Stimulated activated CD4-positive, alpha-beta T cell treated with anti-CD3 and anti-CD28 coated beads, TNF-alpha, amount 100 ng/mL, for 48 hours (primary cell): ENCODE results near the gene MYL12B.

Experiments
- DNase-seq, 3 donors: peaks; one replicate each; pipeline ENCODE4 v3.0.0-alpha.2; 2020; ENCODE audit warnings: low read depth in 3 of 3

Gene MYL12B

DNA sequence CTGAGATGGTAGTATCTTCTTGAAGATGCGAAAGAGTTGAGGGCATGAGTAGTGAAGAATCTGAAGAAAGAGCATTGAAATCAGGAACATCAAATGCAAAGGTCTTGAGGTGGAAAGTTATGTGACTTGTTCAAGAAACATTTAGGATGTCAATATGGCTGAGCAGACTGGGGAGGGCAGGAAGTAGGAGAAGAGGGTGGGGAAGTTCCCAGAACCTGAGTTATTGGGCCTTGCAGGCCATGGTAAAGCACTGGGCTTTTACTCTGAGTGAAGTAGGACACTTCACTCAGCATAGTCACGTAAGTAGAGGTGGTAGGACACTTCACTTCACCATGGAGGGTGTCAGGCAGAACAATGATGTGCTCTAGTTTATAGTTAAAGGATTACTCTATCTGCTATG is 26.1 kb upstream of the MYL12B start:
- no peak for DNase-seq

DNA sequence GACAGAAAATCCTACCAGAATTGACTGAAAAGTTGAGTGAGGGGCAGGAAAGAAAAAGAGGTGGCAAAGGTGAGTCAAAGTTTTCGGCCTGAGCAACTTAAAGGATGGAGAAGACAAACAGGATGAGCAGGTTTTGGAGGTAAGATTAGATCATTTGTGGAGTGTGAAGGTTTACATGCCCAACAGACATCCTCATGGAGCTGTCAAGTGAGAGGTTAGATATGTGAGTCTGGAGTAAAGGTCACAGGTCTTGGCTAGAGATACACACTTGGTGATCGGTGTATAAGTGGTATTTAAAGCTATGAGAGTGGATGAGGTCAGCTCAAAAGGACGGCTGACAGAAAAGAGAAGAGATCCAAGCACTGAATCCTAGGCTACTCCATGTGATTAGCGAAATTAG is 25.5 kb upstream of the MYL12B start:
- no peak for DNase-seq

- DNase-seq: no peak
Observed at GRCh38 chr18:3238742-3239141, 23.2 kb upstream of the MYL12B start.

DNA sequence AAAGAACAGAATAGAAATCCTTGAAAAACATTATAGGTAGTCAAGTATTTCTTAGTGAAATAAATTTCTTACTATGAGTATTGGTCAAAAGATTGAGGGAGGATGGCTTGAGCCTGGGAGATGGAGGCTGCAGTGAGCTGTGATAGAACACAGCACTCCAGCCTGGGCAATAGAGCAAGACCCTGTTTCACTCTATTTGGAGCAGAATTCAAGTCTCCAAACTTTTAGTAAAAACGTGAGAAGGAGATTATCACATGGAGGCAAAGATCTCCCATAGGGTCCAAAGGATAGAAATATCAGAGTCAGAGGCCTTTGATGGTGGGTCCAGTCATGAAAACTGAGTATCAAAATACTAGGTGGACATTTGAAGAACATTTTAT is 16.8 kb upstream of the MYL12B start:
- DNase-seq: no peak

DNA sequence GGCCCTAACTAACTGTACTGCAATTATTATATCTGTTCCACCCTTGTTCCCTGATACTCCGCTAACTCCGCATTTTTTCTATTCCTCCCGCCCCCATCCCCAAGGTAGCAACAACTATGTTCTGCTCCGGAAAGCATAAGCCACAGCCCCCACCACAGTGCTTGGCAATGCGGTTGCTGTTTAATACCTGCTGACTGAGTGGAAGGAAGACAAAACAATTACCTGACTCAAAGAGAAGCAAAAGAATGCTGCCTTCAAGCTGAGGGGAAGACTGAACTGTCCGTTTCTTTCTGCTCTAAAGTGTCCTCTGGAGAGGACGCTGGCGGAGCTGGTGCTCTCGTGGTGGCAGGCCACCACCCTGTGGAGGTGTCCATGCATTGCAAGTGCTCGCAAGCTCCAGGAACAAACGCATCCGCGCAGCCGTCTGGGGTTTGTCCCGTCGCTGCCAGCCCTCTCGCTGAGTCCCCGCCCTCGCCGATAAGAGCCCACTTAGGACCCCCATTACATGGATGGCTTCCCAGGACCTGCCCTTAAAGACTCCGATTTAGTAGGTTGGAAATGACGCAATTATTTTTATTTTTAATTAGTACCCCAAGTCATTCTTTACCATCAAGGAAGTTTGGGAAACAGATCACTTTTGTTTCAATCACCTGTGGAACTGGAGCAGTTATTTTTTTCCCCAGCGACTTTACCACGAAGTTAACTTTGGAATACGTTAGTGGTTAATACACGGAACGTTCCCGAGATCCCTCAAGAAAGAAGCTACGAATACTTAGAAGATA is 15.9 kb upstream of the MYL12B start:
- peak; percentile 70 to 80 (median 70) for DNase-seq

GRCh38 chr18:3246635-3247239 is 15.2 kb upstream of the MYL12B start:
- no peak for DNase-seq

- peak; percentile 94 to 96 (median 96) for DNase-seq
Observed at GRCh38 chr18:3247240-3248061, 14.5 kb upstream of the MYL12B start, which contains the start of gene MYL12A. TSS of gene MYL12A (plus strand) at chr18:3247801. CDS start at chr18:3253248, 5,447 bp downstream.

- no peak for DNase-seq
Observed at GRCh38 chr18:3248062-3248657, 13.8 kb upstream of the MYL12B start.

DNA sequence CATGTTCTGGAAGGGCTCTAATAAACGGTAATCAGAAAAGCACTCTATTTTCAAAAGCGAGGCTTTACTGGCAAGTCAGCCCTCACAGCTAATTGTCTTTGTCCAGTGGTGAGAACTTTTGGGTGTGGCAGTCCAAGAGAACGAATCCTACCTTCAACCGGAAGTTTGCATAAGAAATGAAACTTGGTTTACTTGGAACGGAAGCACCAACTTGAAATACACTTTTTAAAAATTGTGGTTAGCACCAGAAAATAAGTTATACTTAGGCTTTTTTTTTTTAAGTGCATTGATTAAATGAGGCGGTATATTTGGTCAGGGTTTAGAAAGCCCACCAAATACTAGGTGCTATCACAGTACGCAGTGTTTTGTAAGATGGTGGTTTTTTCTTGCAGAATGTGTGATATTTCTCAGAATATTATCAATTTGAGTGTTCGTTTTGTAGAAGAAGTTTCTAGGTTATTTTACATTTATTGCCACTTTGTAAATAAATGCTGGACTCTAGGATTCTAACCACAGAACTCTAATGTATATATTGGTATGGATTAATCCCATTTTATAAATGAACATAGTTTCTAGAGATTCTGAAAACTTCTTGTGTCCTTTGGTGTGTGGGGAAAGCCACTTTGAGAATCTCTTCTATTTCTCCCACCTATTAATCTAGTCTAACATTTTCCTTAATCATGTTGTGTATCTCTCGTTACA is 13.1 kb upstream of the MYL12B start:
- no peak for DNase-seq

DNA sequence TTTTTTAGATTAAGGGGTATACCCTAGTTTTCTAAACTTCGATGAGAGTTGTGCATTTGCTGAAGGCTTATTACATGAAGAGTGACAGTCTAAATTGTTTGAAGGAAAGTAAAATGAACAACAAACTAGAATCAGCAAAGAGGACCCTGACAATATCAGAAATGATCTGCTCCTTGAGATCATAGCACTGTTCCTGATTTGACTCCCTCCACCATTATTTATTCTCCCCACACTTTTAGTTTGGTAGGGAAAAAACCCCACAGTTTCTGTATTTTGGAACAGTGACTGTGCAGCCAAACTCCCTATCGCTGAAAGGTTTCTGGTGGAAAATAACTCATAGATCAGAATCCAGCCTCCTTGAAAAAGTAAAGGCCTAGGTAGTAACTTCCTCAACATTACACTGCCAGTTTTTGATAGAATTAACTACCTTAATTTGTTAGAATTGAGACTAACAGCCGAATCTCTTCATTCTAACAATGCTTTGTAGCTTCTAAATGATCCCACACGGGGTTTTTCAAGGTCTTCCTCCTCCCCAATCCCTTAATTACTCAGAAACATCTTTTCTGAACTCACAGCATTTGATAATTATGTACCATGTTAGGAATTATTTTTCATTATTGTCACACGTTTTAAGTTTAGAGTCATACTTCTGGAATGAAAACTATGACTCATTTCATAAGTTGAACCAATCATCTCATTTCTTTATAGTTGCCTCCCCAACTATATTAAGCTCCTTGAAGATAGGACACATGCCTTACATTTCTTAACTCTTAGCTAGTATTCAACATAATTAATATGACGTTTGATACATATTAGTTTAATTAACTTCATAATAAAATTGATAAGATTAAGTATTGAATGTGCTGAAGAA is 11.5 kb upstream of the MYL12B start:
- DNase-seq: no peak

GRCh38 chr18:3251249-3251962 is 10.5 kb upstream of the MYL12B start:
- DNase-seq: no peak

DNA sequence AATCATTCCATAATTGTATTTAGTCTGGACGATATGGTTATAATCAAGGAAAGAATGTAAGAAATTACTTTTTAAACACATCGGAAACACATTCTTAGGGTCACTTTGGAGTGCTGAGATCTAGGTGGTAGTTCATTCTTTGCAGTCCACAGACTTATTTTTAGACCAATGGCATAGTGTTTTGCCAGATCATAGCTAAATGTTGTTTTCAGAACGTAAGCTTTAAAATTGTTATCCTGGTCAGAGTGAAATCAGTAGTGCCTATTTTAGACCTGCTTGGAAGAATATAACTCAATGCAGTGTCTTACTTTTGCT is 10.0 kb upstream of the MYL12B start:
- no peak for DNase-seq

GRCh38 chr18:3252843-3253242 is 9.1 kb upstream of the MYL12B start:
- DNase-seq: no peak

GRCh38 chr18:3254725-3255124 is 7.2 kb upstream of the MYL12B start:
- DNase-seq: no peak

- no peak for DNase-seq
Observed at GRCh38 chr18:3255611-3256165, 6.2 kb upstream of the MYL12B start.

DNA sequence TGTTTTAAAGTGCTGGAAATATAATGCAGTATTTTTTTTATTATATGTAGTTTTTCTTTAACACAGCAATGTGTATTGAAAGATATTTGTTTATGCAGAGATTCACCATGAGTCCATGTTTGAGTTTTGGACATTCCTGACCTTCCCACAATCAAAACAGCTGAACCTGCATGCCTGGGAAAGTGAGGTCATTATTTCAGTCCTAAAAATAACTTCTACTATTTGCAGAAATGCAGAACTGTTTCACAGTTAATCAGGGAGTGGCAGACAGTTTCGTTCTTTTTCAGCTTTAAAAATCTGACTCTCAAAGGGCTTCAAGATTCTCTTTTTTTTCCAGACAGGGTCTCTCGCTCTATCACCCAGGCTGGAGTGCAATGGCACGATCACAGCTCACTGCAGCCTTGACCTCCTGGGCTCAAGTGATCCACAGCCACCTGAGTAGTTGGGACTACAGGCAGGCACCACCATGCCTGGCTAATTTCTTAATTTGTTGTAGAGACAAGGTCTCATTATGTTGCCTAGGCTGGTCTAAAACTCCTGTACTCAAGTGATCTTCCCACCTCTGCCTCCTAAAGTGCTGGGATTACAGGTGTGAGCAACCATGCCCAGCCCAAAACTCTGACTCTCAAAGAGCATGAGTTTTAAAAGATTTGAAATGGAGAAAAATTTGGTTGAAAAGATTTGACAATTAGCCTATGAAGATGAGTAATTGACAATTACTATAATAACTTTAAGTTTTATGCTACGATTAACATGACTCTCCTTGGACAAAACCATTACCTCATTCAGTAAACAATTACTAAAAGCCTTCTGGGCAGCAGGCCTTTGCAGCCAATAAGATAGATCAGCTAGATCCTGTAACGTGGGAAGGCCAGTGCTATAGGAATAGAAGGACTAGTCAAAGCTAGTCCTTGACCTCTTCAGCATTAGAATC is 5.0 kb upstream of the MYL12B start:
- no peak for DNase-seq

GRCh38 chr18:3257627-3258120 is 4.3 kb upstream of the MYL12B start:
- no peak for DNase-seq

- no peak for DNase-seq
Observed at GRCh38 chr18:3260995-3261372, 949 bp upstream of the MYL12B start.
